Stimulated activated CD4-positive, alpha-beta T cell treated with anti-CD3 and anti-CD28 coated beads, Interleukin-4, amount 100 ng/mL, for 1 hour (primary cell): ENCODE results near the gene WDR83.
A peak's percentile ranks its signal among the peaks of the same experiment; 100 is the strongest.
"Not testable (repeated sequence)": the region's sequence is repeated elsewhere in the genome, so short reads cannot be mapped to it uniquely, and the experiment has no call there.

ENCODE experiments used
- DNase-seq: peaks from one replicate; pipeline ENCODE4 v3.0.0-alpha.2; 2020

Gene WDR83

DNA sequence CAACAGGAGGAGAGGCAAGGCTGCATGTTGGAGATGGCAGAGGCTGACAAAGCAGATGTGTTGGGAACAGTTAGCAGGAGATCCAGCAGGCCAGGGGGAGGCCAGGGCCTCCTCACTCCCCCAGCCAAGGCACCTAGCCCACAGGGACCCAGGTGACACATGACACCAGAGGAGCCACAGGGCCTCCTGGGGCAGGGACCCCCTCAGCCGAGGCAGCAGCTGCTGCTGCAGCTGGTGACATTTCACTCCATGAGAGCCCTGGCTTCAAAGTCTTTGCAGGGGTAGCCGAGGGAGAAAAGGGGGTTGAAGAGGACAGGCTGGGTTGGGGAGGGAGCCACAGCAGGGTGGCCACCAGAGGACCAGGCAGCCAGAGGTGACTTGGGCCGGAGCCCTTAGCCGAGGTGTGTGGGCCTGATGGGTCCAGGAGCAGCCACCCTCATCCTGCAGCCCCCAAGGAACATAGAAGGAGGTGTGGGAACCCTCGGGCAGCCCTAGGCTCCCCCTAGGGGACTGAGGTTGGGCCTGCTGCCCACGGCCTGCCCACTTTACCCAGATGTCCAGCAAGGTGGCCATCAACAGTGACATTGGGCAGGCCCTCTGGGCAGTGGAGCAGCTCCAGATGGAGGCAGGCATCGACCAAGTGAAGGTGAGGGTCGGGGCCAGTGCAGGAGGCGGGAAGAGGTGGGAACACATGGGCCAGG is 21.0 kb downstream of the WDR83 start, which contains the start of gene GNG14:
Gene GNG14, plus strand, starts transcription at position 503 of the 701 bp plus-strand sequence. Its CDS starts 51 bp downstream, at position 554.
- no peak for DNase-seq

DNA sequence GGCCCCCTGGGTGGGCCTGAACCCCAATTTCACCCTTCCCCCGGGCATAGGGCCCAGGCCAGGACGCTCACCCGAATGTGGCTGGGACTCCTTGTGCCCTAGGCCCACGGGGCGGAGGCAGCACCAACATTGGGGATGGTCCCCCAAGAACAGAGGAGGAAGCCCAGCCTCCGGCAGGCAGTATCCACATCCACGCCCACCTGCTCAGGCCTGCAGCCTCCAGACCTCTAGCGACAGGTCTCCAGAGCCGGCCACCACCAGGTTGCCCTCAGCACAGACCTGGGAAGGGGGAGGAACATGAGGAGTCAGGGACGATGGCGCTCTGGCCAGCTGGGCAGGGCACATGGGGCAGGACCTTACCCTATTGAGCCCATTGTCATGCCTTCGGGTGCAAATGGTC is 22.4 kb downstream of the WDR83 start:
- DNase-seq, result no peak

DNA sequence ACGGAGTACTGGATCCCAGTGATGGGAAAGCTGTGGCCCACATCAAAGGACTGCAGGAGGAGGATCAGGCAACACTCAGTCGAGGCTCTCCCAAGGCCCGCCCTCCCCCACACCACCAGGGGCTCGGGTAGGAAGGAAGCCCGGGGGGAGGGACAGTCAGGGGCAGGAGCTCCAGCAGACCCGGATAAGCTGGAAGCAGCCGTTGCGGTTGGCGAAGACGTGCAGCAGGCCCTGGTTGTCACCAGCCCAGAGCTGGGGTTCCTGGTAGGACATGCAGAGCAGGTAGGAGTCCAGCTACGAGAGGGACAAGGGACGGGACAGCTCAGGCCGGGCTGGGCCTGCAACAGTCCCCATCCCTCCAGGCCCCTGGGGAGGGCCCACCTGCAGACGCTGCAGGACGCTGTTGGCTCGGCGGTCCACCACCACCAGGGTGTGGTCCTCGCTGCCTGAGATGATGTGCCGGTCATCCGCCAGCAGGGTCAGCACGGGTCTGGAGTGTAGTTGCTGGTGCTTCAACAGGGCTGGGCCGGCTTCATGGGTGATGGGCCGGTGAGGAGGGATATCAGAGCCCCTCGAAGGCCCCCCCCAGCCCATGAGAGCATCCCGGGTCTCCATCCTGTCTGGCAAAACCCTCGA is 23.1 kb downstream of the WDR83 start:
- no peak for DNase-seq

DNA sequence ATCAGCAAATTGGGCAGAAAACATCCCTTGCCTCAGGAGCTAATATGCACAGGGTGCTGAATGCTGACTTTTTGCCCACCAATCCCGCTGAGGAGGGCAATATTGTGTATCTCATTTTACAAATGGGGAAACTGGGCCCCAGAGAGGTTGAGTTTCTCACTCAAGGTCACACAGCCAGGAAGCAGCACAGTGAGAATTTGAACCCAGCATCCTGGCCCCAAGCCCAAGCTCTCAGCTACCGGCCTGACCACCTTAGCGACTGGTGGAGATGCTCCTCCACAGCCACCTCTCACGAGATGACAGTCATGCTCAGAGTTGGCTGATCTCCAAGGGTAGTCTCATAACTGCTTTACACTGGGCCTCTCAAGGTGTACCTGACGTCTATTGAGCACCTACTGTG is 26.4 kb downstream of the WDR83 start:
- no peak for DNase-seq

DNA sequence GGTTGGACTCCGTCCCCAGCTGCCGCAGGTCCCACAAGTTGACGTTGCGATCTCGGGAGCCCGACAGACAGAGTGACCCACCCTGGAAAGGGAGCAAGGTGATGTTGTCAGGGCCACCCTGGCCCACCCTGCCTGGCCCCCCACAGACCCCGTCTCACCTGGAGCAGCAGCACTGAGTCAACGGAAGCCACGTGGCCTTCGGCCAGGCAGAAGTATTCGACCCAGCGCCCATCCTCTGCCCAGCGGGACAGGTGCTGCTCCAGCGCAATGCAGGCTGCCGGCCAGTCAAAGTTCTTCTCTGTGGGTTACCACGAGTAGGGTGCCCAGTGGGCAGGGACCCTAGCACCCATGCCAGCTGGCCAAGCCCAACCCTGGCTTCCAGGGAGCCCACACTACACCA is 28.0 kb downstream of the WDR83 start:
- DNase-seq, result no peak

DNA sequence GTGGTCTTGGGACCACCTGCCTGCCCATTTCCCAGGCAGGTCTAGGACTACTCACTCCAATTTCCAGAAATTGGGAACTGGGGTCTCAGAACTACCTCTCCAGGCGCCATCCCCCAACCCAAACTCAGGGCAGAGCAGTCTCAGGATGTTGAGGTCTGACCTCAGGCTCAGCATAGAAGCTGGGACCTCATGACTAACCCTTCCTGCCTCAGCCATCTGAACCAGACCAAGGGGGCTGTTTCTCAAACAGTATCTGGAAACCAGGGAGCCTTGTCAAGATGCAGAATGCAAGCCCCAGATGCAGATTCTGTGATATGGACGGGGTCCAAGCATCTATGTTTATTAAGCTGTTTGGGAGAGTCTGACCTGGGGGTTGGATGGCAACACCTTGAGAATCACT is 28.5 kb downstream of the WDR83 start:
- no peak for DNase-seq

DNA sequence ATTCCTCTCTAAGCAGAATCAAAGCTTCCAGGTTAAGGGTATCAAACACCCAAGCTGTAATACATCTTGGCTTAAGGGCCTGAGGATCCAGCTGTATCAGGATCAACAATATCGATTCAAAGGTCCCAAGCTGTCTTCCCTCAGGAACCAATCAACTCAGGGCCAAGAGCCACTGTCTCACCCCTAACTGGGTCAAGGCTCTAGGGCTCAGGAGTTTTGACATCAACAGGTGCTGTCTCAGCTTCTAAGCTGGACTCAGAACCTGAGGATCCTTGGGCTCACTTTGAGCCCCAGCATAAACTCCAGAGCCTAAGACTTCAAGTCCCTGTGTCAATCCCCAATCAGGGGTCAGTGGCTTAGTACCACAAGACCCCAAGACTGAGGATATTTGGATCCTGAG is 28.9 kb downstream of the WDR83 start:
- DNase-seq, result no peak

DNA sequence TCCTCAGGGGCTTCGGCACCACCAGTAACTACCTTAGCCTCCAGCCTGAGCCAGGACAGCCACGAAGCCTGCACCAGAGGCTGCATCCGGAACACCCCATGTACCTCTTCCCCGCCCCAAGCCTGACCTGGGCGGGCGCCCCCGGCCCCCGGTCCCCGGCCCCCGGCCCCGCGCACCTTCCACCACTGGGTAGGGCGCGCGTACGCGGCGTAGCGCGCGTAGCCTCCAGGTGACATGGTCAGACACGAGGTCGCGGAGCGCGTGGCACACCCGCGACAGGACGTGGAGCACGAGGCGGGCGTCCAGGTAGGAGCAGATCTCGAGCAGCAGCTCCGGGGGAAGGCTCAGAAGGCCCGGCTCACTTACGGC is 29.4 kb downstream of the WDR83 start:
- DNase-seq, result peak; percentile 18

DNA sequence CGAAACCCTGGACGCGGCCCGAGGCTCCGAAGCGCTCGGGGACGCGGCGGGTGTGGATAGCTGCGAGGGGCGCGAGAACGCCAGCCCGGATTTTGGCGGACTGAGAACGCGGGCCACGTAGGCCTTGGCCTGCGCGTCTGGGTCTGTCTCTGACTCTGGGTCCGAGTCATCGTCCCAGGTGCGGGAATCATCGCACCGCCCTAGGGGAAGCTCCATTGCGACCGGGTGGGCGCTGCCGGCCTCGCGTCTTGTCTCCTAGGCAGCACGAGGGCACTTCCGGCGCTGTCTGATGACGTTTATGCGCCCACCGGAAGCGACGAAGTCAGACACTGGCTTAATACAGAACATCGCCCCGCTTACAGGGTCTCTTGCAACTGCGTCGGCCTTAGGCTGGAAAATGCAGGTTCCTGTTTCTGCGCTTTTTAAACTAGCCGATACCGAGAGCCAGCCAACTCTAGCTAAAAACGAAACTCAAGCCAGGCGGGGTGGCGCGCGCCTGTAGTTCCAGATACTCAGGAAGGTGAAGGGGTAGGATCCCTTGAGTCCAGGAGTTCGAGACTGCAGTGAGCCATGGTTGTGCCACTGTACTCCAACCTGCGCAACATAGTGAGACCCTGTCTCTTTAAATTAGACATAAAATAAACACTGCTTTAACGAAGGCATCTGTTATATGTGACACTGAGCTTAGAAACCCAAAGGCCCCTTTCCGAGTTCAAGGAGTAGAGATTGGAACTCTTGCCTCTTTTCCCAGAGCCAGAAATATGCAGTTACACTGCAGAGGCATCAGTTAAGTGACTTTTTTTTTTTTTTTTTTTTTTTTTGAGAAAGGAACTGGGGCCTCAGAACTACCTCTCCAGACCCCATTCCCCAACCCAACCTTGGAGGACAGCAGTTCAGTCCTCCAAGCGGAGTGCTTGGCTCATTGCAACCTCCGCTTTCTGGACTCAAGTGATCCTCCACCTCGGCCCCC is 30.0 kb downstream of the WDR83 start, which contains the start of gene FBXW9:
Gene FBXW9, minus strand, starts transcription at position 266 of the 970 bp plus-strand sequence. Its CDS starts 50 bp downstream, at position 216.
- DNase-seq, result peak; percentile 98

DNA sequence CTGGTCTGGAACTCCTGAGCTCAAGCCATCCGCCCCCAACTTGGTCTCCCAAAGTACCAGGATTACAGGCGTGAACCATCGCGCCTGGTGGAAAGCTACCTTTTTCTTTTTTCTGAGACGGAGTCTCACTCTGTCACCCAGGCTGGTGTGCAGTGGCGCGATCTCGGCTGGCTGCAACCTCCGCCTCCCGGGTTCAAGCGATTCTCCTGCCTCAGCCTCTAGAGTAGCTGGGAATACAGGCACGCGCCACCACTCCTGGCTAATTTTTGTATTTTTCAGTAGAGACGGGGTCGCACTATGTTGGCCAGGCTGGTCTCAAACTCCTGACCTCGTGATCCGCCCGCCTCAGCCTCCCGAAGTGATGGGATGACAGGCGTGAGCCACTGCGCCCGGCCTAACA is 30.8 kb downstream of the WDR83 start:
- not testable (repeated sequence) for DNase-seq

DNA sequence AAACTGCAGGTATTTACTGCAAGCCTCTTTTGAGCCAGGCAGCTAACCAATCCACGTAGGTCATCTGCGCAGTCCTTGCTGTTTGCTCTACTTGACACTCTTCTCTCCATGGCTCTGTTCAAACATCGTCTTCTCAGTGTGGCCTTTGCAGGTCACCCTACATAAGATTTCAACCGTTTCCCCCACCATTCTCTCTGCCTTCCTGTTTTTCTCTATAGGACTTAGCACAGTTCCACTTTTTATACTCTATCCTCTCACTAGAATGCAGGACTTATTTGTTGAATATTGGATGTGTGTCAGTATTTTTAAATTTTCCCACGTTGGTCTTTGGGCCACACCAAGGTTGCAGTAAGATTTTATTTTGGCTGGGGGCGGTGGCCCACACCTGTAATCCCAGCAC is 31.5 kb downstream of the WDR83 start:
- DNase-seq, result no peak

DNA sequence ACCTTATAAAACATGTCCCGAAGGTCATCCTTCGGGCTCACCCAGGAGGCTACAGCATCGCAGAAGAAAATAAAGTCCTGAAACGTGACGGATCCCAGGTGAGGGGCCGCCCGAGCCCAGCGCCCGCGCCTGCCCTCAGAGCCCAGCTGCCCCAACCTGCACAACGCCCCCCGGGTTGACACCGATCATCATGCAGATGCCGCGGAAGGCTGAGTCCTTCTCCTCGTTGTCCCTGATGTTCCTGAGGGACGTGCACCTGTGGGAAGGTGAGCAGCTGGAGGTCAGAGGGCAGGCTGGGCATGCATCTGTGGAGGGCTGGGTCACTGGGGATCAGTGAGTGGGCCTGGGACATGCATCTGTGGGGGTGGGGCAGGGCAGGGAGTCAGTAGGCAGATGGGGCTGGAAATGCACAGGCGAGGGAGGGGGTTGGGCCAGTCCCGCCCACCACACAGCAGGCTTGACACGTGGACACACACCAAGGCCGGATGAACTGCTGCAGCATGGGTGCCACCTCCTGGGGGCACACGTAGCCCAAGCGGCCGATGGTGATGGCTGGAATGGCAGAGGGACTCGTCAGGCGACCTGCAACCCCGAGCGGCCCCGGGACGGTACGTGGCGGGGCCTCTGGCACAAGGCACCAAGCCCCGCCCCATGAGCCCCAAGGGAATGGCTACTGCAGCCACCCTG is 35.1 kb downstream of the WDR83 start:
- no peak for DNase-seq

DNA sequence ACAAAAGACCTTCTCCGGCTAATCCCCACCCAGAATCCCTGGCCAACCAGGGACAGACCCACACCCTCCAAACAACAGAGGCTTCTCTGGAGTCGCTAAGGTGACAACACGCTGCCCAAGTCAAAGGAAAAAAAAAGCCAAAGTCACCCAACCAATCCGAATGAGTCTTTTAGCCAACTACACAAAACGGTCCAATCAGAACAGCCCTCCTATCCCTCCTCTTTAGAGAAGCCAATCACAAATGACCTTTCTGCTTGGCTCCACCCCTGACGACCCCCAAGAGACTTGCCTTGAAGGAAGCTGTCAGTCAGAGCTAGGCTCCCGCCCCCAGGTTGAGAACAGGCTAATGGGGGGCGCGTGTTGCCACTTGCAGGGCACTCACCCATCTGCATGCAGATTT is 36.4 kb downstream of the WDR83 start:
- DNase-seq, result no peak

DNA sequence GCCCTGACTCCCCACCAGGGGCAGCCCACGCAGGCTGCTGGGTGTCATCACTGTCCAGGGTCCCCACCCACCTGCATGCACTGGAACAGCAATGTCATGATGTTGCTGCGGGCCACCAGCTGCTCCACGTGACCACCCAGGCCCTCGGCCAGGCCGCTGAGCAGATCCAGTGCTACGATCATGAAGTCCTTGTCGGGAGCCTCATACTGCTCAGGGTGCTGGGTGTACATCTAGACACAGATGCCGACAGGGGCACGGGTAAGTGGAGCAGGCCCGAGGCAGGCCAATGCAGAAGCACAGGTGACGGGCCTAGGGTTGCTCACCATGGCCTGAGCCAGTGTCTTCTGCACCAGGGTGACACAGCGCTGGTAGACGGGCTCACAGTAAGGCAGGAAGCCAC is 38.6 kb downstream of the WDR83 start:
- DNase-seq, result no peak

DNA sequence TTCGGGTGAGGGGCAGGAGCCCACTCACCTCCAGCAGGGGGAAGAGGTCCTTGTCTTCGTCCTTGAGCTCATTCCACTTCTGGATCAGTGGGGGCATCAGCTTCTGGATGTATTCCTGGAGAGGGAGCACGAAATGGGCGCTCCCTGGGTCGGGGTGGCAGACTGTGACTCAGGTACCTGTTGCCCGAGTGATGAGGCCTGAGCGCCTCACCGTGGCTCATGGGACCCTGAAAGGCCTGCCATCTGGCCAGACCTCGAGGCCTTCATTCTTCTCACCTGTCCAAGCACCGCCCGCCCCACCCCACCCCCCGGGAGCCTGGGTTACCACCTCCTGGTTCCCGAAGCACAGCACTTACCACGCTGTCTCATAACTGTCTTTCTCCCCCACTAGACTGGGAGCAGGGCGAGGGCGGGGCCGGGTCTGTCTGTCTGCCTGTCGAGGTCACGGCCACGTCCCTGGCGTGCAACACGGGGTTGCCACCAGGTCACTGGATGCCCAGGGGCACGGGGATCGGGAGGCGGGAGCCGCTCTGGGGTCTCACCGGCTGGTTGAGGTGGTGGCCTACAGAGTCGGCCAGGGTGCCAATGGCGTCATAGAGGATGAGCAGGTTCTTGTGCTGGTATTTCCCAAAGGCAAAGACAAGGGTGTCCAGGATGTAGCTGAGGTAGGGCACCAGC is 39.2 kb downstream of the WDR83 start:
- no peak for DNase-seq

DNA sequence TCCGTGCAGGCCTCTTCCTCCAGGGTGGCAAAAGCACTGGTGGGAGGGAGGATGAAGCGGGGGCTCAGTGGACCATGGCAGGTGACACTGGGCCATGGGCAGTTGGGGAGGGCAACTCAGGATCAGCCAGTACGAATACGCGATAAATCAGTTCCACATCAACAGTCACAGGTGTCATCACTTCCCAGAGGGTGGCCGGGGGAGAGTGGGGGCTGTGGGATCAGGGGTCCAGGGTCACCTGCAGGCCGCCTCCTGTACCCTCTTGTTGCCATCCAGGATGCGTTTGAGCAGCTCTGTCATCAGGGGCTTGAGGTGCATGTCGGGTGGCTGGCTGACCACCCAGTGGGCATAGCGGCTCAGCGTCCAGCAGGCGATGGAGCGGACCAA is 39.7 kb downstream of the WDR83 start:
- DNase-seq, result no peak

DNA sequence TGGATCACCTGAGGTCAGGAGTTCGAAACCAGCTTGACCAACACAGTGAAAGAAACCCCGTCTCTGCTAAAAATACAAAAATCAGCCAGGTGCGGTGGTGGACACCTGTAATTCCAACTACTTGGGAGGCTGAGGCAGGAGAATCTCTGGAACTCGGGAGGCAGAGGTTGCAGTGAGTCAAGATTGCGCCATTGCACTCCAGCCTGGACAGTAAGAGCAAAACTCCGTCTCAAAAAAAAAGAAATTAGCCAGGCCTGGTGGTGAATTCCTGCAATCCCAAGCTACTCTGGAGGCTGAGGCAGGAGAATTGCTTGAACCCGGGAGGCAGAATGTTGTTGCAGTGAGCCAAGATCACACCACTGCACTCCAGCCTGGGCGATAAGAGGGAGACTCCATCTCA is 42.0 kb downstream of the WDR83 start:
- DNase-seq, result no peak

DNA sequence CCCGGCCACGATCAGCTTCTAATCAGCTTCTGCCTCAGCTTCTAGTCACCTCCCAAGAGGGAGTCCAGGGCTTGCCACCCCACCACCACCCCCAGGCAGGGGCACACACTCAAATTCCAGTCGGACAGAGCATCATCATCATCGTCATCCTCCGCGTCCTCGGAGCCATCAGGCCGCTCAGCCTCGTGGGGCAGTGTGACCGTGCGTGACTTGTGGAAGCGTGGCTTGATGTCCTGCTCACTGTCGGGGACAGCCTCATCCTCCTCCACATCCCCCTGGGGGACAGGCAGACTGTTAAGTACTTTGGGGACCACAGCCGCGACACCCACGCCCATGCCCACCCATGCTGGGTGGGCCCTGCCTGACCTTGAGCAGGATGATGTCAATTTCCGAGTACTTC is 44.6 kb downstream of the WDR83 start:
- DNase-seq, result no peak

DNA sequence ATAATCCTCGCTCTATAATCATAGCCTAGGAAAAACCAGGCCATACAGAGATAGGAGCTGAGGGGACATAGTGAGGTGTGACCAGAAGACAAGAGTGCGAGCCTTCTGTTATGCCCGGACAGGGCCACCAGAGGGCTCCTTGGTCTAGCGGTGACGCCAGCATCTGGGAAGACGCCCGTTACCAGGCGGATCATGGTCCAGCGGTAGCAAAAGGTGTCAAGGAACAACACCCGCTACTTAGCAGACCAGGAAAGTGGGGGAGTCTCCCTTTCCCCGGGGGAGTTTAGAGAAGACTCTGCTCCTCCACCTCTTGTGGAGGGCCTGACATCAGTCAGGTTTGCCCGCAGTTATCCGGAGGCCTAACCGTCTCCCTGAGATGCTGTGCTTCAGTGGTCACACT is 45.5 kb downstream of the WDR83 start:
- not testable (repeated sequence) for DNase-seq

DNA sequence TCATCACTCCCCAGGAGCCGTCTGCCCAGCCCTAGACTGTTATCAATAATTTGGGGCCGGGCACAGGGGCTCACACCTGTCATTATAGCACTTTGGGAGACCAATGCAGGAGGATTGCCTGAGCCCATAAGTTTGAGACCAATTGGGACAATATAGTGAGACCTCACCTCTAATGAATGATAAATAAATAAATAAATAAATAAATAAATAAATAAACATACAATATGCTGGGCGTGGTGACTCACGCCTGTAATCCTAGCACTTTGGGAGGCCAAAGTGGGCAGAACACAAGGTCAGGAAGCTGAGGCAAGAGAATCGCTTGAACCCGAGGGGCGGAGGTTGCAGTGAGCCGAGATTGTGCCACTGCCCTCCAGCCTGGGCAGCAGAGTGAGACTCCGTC is 46.7 kb downstream of the WDR83 start:
- not testable (repeated sequence) for DNase-seq

DNA sequence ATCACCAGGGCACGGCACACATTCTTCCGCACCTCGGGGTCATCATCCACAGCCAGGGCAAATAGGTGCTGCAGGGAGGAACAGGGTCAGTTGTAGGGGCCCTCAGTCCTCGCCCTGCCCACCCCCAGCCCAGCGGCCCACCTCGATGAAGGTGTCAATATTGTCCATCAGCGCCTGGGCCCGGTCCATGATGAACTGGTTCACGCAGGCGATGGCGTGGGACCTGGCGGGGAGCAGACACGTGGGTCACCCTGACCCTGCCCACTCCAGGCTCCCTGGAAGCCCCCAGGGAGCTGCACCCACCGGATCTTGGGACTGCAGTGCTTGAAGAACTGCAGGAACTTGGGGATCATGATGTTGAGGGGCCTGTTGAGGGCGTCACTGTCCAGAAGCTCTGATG is 48.5 kb downstream of the WDR83 start:
- DNase-seq, result no peak

DNA sequence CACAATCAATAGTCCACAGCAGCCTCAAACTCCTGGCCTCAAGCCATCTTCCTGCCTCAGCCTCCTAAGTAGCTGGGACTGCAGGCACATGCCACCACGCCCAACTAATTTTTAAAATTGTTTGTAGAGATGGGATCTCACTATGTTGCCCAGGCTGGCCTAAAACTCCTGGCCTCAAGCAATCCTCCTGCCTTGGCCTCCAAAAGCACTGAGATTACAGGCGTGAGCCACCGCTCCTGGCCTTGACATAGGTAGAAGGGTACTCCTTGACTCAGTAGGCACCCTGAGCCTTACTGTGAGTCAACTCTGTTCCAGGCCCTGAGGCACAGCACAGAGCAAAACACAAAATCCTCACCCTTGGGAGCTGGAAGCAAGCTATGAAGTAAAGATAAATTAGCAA is 49.3 kb downstream of the WDR83 start:
- DNase-seq, result no peak
